NCI-H2107 (cell line): ENCODE data around the gene C22orf39.

ENCODE experiments used
- DNase-seq: peaks from one replicate; lab custom pipeline; 2025; lab: John Stamatoyannopoulos, UW

The C22orf39 gene

DNA sequence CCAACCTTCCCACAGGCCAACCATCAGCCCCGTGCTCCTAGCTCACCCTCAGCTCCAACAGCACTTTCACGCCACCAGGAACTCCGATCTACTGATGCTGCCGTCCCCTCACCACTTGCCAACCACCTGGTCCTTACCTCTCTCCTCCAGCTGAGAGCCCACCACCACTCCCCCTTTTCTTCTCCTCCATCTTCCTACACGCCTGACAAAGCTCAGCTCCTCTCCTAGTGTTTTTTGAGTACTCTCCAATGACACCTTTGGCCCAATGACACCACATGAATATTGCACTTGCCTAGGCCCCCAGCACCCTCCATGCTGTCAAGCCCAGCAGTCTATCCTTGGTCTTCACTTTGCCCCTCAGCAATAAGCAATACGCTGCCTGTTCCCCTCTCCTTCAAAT lies 46.6 kb downstream of the C22orf39 start:
- DNase-seq: no peak

DNA sequence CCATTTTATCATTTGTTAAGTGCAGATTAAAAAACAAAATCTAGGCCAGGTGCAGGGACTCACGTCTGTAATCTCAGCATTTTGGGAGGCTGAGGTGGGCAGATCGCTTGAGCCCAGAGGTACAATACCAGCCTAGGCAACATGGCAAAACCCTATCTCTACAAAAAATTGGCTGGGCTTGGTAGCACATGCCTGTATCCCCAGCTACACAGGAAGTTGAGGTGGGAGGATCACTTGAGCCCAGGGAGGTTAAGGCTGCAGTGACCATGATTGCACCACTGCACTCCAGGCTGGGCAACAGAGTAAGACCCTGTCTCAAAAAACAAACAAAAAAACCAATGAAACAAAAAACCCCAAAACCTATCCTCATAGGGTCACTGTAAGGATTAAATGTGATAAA lies 48.9 kb downstream of the C22orf39 start:
- no peak for DNase-seq

DNA sequence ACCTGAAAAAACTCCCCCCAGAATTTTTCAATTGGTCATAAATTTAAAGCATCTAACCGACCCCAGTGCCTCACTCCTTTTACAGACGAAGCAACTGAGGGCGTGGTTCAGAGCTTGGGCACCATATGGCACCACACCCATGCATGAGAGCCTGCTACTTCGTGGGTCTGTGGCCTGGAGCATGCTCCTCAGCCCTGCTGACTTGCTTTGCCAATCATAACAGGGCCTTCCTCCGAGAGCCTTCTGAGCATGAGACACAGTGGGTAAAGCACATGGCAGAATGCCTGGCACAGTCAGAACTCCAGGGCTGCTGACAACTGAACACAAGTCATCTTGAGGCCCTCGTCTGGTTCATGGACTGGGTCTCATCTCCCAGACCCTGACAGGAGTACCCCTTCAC lies 49.3 kb downstream of the C22orf39 start:
- DNase-seq: no peak

DNA sequence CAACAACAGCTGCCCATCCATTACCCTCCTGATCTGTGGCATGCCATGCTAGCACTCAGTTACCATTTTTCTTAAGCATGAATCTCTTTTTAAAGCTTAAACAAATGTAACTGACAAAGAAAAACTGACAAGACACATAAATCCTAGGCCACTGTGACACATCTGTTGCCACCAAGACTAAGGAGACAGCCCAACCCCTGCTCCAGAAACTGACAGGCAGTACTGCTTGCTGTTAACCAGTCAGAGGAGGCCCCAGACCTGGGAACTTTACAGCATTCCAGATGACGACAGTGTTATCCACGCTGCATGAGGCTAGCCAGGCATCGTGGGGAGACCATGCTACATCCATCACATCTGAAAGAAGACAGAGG lies 49.8 kb downstream of the C22orf39 start:
- DNase-seq: no peak

DNA sequence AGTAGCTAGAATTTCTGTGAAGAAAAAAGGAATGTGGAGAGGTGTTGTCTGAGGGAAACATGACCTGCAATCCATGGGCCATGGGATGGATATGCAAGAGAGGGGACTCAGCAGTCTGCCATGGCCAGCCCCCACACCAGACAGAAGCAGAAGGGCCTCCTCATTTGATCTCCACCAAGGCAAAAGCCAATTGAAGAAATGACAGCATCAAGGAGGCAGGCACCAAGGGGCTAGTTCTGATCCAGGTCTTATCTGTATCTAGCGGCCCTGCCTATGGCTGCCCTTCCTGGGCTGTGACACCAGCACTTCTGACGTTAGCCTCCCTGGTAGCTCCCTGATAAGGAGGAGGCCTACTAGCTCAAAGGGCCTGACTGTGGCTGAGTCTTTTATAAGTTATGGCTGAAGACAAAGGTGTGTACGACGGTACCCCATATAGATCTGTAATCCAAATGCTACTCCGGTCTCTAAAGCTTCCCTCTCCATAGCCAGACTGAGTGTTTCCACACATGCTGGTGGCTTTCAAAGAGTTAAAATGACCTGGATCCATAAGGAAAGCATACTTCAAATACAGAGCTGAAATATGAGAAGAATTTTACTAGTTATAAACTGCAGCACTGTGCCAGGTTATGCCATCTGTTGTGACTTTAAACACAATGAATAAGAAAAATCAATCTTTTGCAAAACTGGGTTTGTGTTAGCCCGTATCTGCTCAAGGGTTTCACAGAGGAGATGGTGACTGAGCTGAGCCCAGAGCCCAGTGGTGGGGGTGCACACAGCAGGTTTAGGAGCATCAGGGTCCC lies 50.4 kb downstream of the C22orf39 start:
- DNase-seq: no peak

DNA sequence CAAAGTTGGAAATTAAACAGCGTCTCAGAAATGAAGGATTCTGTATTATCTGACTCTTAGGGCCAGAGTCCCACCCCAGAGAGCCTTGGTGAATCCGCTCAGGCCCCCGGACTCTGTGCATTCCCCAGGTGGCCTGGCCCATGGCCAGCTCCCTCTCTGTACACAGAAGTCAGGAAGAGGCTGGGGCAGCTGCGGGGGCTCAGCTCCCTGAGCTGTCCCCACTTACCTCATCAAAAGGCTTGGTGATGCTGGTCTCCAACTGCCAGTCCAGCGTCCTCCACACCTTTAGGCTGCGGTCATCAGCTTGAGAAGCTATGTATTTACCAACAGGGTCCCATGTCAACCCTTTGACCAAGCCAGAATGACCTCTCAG lies 51.0 kb downstream of the C22orf39 start:
- no peak for DNase-seq

DNA sequence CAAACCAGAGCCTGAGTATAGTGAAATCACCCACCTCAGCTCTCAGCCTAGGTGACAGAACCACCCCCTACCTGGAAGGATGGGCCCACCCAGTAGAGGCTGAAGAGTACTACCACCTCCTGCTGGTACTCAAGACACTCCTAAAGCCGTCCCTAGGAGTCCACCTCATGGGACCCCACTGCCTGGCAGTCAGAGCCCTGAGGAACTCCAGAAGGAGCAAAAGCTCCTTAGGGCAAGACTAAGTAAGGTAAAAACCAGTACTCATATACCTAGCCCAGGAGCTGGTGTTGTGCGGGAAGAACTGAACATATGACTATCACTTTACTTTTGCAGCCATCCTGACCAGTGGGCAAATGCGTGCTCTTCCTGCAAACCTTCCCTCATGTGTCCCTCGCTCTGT lies 52.2 kb downstream of the C22orf39 start:
- DNase-seq: no peak

DNA sequence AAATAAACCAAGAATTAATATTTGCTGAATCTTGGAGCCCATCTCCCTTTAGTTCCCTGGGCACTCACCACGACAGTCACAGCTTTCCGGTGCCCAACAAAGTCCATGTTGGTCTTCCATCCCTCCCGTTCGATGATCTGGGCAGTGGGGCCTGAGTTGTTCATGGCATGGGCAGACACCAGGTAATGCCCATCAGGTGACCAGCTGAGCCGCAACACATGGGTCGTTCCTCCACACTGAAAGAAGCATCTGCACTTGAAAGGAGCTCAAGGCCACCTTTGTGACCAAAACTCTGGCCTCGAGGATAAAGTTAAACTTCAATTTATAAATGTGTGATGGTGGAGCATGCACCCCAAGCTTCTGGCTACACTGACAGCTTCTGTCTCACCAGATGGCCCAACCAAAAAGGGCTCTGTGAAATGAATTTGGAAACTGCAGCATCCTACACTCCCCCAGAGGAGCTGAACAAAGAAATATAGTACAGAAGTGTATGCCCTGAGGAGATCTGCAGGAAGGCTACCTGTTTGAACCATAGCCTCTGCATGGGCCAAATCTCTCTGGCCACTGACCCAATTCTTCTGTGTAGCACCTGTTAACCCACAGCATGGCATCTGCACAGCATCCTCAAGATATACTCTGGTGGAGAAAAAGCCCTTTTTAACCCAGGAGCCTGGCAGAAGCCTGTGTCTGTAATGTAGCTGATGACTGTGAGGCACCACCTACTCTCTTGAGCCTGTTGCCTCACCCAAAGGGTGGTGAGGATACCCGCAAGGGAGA lies 53.0 kb downstream of the C22orf39 start:
- no peak for DNase-seq

DNA sequence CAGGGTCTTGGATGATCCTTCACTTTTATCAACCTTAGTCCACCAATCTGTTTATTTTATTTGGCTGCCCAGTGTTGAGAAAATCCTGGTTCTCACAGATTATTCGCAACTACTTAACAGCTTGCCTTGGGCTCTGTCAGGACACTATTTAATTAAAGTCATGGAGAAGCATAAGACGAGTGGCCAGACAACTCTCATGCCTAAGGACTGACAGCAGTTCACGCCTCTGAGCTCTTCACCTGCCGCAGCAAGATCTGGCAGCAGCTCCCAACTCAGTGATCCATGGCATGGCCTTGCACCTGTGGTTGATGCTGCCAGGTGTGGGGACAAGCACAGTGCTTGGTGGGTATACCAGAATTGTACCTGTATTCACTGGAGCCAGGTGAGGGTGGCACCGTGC lies 53.8 kb downstream of the C22orf39 start:
- no peak for DNase-seq
